HK-2 (cell line): ENCODE results near the gene VWA7.
"Not testable (repeated sequence)": the region's sequence is repeated elsewhere in the genome, so short reads cannot be mapped to it uniquely, and the experiment has no call there.

Source experiments
- DNase-seq: peaks from one replicate; pipeline ENCODE4 v3.0.0-alpha.2; 2018; ENCODE audit not compliant: unreplicated experiment

The VWA7 gene

GRCh38 chr6:31801031-31801927, 24.2 kb upstream of the VWA7 start:
- DNase-seq = not testable (repeated sequence)

GRCh38 chr6:31799781-31800180, 22.7 kb upstream of the VWA7 start:
- DNase-seq = no peak

GRCh38 chr6:31797588-31797987, 20.5 kb upstream of the VWA7 start:
- DNase-seq = no peak

DNA sequence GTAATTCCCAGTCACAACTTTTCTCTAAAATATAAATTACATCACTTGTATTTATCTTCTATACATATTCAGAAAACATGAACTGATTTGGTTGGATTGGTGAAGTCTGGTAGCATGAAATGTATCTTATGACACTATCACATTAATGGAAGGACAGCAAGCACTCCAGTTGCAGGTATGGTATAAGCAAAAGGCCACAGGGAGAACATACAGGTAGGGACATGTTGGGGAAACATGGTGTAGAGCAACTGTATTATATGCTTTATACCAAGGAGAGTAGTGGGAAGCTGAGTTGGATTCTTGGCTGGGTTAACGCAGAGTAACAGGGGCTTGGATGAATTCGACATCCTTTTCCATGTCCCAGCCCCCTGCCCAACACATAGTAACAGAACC, 19.9 kb upstream of the VWA7 start:
- DNase-seq = no peak

DNA sequence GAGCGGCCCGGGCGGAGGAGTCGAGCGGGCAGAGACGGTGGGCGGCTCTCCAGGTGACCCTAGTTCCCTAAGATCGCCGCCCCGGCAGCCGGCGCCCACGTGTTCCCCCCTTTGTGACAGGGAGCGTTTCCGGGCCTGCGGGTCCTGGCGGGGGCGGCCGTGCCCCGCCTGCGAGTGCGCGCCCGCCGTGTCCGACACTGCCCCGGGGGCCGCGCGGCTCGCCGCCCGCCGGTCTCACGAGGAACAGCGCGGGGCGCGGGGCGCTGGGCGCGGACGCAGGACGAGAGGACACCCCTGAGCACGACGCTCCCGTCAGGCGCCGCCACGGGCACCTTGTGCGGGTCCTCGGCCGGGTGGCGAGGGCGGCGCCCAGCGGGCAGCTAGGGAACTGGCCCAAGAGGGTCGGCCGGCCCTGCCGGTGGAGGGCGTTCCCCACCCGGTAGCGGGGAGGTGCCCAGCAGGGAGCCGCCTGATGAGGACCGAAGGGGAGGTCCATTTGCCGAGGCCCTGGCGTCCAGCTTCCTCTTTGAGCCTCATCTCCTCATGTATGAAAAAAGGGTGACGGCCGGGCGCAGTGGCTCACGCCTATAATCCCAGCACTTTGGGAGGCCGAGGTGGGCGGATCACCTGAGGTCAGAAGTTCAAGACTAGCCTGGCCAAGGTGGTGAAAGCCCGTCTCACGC, 18.6 kb upstream of the VWA7 start, which contains the start of gene VARS1:
VARS1 (minus strand) TSS at position 137 of the 683 bp plus-strand sequence. CDS start 535 bp downstream, outside the sequence.
- peak; percentile 95 for DNase-seq

GRCh38 chr6:31794866-31795615, 17.9 kb upstream of the VWA7 start:
- no peak for DNase-seq

GRCh38 chr6:31794294-31794865, 17.3 kb upstream of the VWA7 start:
- peak; percentile 36 for DNase-seq

DNA sequence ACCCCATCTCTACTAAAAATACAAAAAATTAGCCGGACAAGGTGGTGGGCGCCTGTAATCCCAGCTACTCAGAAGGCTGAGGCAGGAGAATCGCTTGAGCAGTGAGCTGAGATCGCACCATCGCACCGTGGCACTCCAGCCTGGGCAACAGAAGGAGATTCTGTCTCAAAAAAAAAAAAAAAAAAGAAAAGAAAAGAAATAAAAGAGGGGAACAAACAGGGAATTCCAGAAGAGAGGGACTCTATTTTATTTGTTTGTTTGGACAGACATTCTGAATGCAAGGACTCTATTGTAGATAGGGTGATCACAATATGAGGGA, 16.8 kb upstream of the VWA7 start:
- not testable (repeated sequence) for DNase-seq

GRCh38 chr6:31792761-31793171, 15.6 kb upstream of the VWA7 start:
- peak; percentile 89 for DNase-seq

DNA sequence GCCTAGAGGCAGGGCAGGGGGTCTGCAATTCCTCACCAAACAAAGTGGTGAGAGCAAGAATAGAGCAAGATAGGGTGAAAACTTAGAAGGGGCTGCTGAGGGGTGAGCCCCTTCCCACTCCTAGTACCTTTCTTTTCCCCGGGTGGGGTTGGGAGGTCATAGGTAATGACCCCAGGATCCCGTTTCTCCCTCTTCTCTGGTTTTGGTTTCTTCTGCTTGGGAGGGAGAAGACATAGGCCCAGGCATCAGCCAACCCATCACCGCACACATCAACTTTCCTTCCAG, 14.9 kb upstream of the VWA7 start:
- no peak for DNase-seq

DNA sequence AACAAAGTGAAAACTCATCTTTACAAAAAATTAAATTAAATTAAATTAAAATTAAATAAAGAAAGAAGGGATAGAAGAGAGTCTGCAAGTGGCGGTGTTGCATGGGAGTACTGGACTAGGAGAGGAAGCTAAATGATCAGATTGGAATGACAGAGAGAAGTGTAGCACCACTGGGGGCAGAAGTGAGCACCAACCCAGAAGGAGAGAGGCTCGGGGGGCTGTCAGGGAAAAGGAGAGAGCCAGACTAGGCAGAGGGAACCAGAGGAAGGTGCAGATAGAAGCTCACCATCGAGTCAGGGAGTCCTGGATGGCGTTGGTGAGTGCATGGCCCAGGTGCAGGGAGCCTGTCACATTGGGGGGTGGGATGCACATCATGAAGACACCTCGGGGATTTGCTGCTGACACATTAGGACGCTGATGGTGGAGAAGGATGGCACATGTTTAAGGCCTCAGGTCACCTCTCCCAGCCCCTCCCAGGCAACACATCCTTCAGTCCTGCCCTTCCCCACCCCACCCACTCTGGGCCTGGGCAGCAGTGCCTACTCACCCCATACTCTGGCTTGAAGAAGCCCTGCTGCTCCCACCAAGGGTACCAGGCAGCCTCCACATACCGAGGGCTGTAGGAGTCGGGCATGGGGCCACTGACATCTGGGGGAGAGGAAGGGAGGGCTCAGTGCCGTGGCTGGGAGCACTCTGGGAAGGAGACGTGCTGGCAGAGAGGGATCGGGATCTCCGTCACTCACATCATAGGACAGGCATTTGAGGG, 14.4 kb upstream of the VWA7 start:
- DNase-seq = no peak

GRCh38 chr6:31785475-31785874, 8.3 kb upstream of the VWA7 start:
- DNase-seq = no peak

GRCh38 chr6:31784098-31784925, 7.2 kb upstream of the VWA7 start:
- no peak for DNase-seq

GRCh38 chr6:31782126-31782855, 5.2 kb upstream of the VWA7 start:
- DNase-seq = no peak

DNA sequence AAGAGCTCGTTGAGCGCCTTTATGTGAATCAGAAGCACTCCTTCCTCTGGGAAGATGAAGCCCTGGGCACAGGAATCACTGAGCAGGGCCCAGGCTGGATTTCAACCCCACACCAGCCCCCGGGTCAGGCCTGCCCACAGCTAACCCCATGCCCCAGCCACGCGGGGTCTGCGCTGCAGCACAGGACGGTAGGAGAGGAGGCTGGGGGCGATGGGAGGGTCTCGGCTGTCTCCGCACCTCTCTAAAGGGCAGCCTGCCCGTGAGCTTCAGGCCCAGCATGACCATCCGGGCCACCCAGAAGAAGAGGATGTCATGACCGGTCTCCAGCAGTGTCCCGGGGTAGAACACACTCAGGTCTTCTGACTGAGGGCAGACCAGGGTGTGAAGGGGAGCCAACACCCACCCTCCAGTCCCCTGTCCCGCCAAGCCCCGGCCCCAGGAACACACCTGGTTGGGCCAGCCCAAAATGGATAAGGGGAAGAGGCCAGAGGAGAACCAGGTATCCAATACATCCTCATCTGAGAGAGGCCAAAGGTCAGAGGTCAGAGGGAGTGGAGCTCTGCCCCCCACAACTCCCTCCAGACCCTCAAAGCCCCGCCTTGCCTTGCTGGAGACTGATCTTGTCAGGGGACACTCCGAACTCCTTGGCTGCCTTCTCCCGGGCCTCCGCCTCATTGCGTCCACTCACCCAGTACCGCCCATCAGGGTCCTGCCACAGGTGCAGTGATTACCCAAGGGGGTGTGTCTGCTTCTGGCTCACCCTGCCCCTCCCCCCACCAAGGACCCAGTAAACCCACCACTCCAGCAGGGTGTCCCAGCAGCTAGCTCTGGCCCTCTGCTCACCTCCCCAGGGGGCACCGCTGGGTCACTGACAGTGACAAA, 4.4 kb upstream of the VWA7 start:
- no peak for DNase-seq

DNA sequence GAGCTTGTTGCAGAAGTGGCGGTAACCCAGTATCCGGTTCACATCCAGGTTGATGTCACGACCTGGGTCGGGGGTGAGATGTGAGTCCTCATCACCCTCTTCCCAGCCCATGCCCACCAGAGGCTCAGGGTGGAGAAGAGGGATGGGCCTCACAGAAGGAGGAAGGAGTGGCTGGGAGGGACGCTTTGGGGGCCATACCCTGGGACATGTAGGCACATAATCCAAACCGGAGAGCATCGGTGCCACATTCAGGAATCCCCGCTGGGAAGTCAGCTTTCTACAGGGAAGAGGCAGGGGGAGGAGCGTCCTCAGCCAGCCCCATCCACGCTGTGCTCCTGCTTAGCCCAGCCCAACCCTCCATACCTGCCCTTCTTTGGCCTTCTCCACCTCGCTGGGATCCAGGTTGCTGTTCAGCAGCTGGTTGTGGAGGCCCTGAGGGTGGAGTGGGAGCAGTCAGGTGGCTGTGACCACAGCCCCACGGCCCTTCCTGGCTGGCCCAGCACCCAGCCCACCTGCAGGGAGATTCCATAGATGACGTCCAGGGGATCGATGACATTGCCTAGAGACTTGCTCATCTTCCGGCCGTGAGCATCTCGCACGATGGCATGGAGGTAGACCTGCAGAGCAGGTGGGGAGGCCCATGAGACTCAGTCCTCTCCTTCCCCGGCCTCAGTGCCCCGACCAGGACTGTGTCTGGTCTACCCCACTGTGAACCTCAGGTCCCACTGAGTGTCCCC, 3.5 kb upstream of the VWA7 start:
- DNase-seq = no peak

DNA sequence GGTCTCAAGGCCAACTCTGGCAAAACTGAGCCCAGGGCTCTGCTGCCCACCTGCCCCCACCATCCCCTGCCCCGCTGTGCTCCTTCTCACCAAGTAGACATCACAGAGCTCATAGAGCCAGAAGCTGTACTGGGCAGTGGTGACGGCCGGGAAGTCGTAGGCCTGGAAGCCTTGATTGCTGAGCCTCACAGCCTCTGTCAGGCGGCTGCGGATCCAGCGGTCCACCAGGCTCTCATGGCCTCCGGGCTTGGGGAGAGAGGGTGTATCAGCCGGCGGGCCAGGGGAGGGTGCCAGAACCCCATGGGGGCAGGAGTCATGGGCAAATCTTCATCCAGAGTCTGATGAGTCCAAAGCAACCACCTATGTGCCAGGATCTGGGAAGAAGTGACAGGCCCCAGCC, 2.8 kb upstream of the VWA7 start:
- DNase-seq = no peak
